ENCODE results near the gene CDH1. TPM values are rescaled to one million over a fixed set of nuclear protein-coding genes. Genes with fewer than 3 reads are reported as not detected.
"Not testable (repeated sequence)": the region's sequence is repeated elsewhere in the genome, so short reads cannot be mapped to it uniquely, and the experiment has no call there.

Gene CDH1
- total and polyA plus RNA-seq, 10 donors: 5.2 to 35.9 (median 10.9) TPM

DNA sequence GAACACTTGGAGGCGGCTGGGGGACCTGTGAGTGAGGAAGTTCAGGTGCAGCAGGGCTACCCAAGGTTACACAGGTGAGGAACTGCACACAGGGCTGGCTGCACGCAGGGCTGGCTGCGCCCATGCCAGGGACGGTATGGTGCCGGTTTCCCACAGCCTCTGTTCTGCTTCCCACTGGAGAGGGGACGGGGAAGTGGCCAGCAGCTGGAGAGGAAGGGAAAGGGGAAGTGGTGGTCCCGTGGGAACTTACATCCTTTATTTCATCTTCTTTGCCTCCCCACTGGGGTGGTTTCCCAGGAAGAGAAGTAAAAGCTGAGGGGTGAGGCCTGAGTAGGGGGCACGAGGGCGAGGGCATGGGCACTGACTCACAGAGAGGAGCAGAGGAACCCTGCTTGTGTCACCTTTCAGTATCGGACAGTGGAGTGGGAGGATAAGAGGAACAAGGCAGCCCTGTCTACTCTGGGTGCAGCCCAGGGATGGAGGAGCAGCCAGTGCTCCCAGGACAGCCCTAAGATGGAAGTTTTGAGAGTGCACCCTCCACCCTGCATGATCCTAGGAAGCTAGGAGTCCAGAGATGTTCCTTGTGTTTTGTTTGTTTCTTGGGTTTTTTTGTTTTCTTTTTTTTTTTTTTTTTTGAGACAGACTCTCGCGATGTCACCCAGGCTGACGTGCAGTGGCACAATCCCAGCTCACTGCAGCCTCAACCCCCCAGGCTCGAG, 25.5 kb upstream of the CDH1 start:
- intact Hi-C loops (cut with DNase I; ENCODE audit: low total_unique reads): no loop called here
- no peaks in the 10 kb centered on the region for H3K9me3 ChIP-seq
- 29 to 47% (median 32%) methylated on average over 14 of the region's 14 CpGs for WGBS, 5 donors
- no peak for DNase-seq
- peak overlapping the region in 1 of 8 donors; percentile 23 for H3K27ac ChIP-seq
- H3K36me3 ChIP-seq: no peaks in the 10 kb centered on the region
- peaks cover 5 to 86% (median 19%) of the 10 kb centered on the region in 6 donors for H3K4me1 ChIP-seq
- H3K27me3 ChIP-seq (replicated peaks in 1 of 7): no peaks in the 10 kb centered on the region
- TF ChIP-seq POLR2A (IDR thresholded peaks at IDR 0.05) (no peak), POLR2AphosphoS5 (IDR thresholded peaks at IDR 0.05) (no peak), CTCF (IDR thresholded peaks at IDR 0.05 in 8 of 11, conservative IDR thresholded peaks at IDR 0.05 in 3 of 11) (no peak)
- no peak overlapping the region for H3K4me3 ChIP-seq

DNA sequence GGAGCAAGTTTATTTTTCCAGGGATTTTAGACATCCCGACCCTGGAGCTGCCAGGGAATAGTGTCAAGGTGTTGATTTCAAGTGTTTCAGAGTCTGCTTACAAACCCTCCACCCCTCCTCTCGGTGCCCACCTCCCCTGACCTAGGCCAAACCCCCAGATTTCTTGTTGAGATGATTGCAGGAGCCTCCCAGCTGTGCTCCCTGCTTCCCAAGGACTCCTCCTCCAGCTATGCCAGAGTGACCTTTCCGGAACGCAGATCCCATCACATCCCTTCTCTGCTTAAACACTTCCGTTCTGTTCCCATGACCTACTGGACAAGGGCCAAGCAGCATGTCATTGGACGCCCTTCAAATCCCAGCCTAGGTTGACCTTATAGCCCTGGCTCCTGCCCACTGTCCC, 23.7 kb upstream of the CDH1 start:
- DNase-seq: no peak
- intact Hi-C loops (cut with DNase I; ENCODE audit: low total_unique reads): no loop called here
- Histone ChIP-seq H3K4me3 (no peak overlapping the region), H3K4me1 (peaks cover 5 to 73% (median 16%) of the 10 kb centered on the region in 6 donors), H3K27me3 (replicated peaks in 1 of 7) (no peaks in the 10 kb centered on the region), H3K36me3 (no peaks in the 10 kb centered on the region), H3K9me3 (peaks cover 0 to 11% (median 0%) of the 10 kb centered on the region in 8 donors), H3K27ac (peak overlapping the region in 3 of 8 donors; percentile 11 to 56 (median 36))
- TF ChIP-seq POLR2AphosphoS5 (IDR thresholded peaks at IDR 0.05) (peak in 1 of 3 donors; percentile 65), POLR2A (IDR thresholded peaks at IDR 0.05) (no peak)
- 43 to 76% (median 61%) methylated on average over 6 of the region's 6 CpGs for WGBS, 5 donors

DNA sequence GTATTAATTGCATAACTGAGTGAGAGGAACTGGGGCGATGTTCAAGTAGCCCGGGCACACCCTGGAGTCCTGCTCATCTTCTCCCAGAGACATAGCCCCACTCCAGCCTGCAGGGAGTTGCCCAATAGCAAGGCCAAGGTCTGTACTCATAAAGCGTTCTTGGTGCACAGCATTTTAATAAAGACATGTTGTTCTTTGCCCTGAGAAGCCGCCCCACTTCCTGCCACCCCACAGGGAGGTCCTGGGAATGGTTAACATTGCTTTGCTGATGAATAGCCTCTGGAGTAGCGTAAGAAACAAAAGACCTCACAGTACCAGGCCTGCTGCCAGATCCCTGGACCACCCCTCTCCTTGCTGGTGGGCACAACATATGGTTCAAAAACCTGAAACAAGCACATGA, 21.6 kb upstream of the CDH1 start:
- Histone ChIP-seq H3K9me3 (peaks cover 0 to 11% (median 0%) of the 10 kb centered on the region in 8 donors), H3K4me1 (peaks cover 5 to 55% (median 11%) of the 10 kb centered on the region in 6 donors), H3K27ac (peak overlapping the region in 1 of 8 donors; percentile 56), H3K4me3 (no peak overlapping the region), H3K36me3 (no peaks in the 10 kb centered on the region), H3K27me3 (replicated peaks in 1 of 7) (no peaks in the 10 kb centered on the region)
- no peak for DNase-seq
- intact Hi-C loops (cut with DNase I; ENCODE audit: low total_unique reads): no loop called here
- TF ChIP-seq POLR2AphosphoS5 (IDR thresholded peaks at IDR 0.05) (no peak), POLR2A (IDR thresholded peaks at IDR 0.05) (no peak), CTCF (IDR thresholded peaks at IDR 0.05 in 8 of 11, conservative IDR thresholded peaks at IDR 0.05 in 3 of 11) (no peak)
- 48 to 68% (median 58%) methylated on average over 5 of the region's 5 CpGs for WGBS, 5 donors

DNA sequence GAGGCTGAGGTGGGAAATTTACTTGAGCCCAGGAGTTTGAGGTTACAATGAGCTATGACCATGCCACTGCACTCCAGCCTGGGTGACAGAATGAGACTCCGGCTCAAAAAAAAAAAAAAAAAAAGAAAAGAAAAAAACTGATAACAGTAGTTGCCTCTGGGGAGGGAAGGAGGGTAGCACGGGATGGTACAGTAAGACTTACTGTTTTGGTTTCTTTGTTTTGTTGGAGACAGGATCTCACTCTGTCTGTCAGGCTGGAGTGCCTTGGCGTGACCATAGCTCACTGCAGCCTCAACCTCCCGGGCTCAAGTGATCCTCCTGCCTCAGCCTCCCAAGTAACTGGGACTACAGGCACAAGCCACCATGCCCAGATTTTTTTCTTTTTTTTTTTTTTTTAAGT, 20.6 kb upstream of the CDH1 start:
- WGBS, 5 donors: 75 to 99% (median 80%) methylated on average over 4 of the region's 4 CpGs
- Histone ChIP-seq H3K27ac (peak overlapping the region in 1 of 8 donors; percentile 56), H3K4me1 (peaks cover 1 to 46% (median 5%) of the 10 kb centered on the region in 6 donors), H3K9me3 (peaks cover 0 to 11% (median 0%) of the 10 kb centered on the region in 8 donors)
- H3K36me3 ChIP-seq; H3K4me3 ChIP-seq; H3K27me3 ChIP-seq (replicated peaks in 1 of 7); DNase-seq; intact Hi-C loops (cut with DNase I; ENCODE audit: low total_unique reads): not testable (repeated sequence)

- 94 to 99% (median 97%) methylated on average over 4 of the region's 4 CpGs for WGBS, 5 donors
- DNase-seq: no peak
- no peak for TF ChIP-seq POLR2AphosphoS5 (IDR thresholded peaks at IDR 0.05)
- no peak for TF ChIP-seq POLR2A (IDR thresholded peaks at IDR 0.05)
- TF ChIP-seq CTCF (IDR thresholded peaks at IDR 0.05 in 8 of 11, conservative IDR thresholded peaks at IDR 0.05 in 3 of 11): no peak
- H3K9me3 ChIP-seq: peaks cover 0 to 11% (median 0%) of the 10 kb centered on the region in 8 donors
- H3K27ac ChIP-seq: no peak overlapping the region
- peaks cover 0 to 35% (median 0%) of the 10 kb centered on the region in 6 donors for H3K4me1 ChIP-seq
- no peak overlapping the region for H3K4me3 ChIP-seq
- H3K36me3 ChIP-seq: no peaks in the 10 kb centered on the region
- H3K27me3 ChIP-seq (replicated peaks in 1 of 7): no peaks in the 10 kb centered on the region
- intact Hi-C loops (cut with DNase I; ENCODE audit: low total_unique reads): no loop called here
Observed at GRCh38 chr16:68717684-68718083, 19.4 kb upstream of the CDH1 start.

Data from spleen (tissue), 11 donors.